GM18505 (cell line): Measurements from ENCODE around the gene PLEKHF1.

Source experiments
- ATAC-seq: cut with Tn5 transposase; IDR thresholded peaks from one replicate; pipeline ENCODE4 v1.9.1; 2021; ENCODE audit not compliant: unreplicated experiment
- POLR2A ChIP-seq: IDR thresholded peaks from 4 replicates; pipeline ENCODE4 v1.6.1; 2011; ENCODE audit warnings: borderline replicate concordance; ENCODE audit not compliant: insufficient read depth, insufficient read length; ENCODE audit errors: extremely low read depth

The PLEKHF1 gene

DNA sequence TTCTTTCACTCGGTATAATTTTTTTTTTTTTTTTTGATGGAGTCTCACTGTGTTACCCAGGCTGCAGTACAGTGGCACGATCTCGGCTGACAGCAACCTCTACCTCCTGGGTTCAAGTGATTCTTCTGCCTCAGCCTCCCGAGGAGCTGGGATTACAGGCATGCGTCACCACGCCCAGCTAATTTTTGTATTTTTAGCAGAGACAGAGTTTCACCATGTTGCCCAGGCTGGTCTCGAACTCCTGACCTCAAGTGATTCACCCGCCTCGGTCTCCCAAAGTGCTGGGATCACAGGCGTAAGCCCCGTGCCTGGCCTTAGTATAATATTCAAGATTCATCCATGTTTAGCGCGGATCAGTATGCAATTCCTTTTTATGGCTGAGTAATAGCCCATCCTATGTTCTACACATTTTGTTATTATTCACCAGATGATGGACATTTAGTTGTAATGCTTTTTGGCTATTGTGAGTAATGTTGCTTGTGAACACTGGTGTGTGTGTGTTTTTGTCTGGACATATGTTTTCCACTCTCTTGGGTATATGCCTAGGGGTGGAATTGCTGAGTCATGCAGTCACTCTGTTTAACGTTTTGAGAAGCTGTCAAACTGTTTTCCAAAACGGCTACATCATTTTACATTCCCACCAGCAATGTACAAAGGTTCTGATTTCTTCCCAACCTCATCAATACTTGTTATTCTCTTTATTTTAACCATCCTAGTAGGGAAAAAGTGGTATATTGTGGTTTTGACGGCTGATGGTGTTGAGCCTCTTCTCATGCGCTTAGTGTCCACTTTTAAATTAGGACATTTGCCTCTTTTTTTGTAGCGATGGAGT is 22.9 kb downstream of the PLEKHF1 start:
- no peak for ATAC-seq
- TF ChIP-seq POLR2A, result no peak

DNA sequence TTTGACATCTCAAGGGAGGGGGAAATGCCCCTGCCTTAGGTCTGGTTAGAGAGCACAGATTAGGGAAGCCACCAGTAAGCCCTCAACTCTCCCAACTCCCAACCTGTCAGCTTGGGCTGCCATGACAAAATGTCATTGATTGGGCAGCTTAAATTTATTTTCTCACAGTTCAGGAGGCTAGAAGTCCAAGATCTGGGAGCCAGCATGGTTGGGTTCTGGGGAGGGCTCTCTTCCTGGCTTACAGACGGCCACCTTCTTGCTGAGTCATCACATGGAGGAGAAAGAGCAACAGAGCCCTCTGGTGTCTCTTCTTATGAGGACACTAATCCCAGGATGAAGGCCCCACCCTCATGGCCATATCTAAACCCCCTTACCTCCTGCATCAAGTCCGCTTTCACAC is 25.6 kb downstream of the PLEKHF1 start:
- ATAC-seq, result no peak
- TF ChIP-seq POLR2A, result no peak

DNA sequence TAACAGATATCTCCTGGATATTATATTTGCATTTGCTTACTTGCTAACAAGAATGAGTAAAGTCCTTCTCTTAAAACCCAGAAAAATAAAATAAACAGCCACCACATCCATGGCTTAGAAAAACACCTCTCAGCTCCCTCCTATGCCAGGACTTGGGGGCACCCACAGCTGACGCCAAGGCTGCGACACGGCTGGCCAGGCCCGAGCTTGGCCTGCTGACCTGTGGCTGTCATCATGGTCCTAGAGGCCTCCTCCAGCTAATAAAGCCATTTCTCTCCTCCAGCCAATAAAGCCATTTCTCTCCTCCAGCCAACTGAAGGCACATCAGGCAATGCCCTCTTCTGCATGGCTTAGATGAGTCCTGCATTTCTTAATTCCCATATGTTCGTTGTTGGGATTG is 28.9 kb downstream of the PLEKHF1 start:
- no peak for TF ChIP-seq POLR2A
- ATAC-seq, result no peak

DNA sequence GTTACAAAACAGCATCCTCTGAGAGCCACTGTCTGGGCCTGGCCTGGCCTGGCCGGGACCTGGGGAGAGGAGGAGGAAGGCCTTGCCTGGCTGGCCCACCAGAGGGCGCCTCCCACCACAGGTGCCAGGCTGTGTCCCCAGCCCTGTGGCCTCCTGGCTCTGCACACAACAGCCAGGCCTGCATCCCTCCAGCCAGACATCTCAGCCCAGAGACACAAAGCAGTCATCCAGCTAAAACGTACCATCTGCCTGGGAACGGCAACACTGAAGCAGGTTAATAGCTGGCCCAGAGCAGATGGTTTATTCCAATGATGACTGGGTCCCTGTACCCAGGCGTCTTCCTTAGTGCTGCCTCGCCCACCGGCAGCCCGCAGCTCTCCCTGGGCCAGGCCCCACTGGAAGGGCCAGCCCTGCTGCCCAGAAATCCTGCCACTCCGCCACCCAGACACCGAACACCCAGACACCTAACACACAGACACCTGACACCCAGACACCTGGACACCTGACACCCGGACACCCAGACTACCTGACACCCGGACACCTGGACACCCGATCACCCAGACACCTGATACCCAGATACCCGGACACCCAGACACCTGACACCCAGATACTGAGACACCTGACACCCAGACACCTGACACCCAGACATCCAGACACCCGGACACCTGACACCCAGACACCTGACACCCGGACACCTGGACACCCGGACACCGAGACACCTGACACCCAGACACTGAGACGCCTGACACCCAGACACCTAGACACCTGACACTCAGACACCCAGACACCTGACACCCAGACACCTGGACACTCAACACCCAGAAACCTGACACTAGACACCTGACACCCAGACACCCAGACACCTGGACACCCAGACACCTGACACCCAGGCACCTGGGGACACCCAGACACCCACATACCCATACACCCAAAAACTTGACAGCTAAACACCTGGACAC is 29.7 kb downstream of the PLEKHF1 start:
- ATAC-seq, result peak; percentile 87
- no peak for TF ChIP-seq POLR2A

DNA sequence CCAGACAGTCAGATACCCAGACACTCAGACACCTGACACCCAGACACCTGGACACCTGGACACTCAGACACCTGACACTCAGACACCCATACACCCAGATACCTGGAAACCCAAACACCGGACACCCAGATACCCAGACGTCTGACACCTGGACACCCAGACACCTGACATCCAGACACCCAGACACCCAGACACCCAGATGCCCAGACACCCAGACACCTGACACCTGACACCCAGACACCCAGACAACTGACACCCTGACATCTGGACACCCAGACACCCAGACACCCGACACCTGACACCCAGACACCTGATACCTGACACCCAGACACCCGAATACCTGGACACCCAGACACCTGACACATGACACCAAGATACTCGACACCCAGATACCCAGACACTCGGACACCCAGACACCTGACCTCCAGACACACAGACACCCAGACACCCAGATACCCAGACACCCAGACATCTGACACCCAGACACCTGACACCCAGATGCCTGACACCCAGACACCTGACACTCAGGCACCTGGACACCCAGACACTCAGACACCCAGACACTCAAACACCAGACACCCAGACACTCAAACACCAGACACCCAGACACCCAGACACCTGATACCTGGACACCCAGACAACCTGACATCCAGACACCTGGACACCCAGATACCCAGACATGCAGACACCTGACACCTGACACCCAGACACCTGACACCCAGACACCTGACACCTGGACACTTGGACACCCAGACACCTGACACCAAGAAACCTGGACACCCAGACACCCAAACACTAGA is 30.7 kb downstream of the PLEKHF1 start:
- TF ChIP-seq POLR2A, result no peak
- no peak for ATAC-seq

DNA sequence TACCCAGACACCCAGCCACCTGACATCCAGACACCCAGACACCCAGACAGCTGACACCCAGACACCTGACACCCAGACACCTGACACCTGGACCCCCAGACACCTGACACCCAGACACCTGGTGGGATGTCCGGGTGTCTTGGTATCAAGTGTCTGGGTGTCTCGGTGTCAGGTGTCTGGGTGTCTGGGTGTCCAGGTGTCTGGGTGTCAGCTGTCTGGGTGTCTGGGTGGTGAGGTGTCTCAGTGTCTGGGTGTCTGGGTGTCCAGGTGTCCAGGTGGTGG is 31.2 kb downstream of the PLEKHF1 start:
- TF ChIP-seq POLR2A, result no peak
- ATAC-seq, result no peak

DNA sequence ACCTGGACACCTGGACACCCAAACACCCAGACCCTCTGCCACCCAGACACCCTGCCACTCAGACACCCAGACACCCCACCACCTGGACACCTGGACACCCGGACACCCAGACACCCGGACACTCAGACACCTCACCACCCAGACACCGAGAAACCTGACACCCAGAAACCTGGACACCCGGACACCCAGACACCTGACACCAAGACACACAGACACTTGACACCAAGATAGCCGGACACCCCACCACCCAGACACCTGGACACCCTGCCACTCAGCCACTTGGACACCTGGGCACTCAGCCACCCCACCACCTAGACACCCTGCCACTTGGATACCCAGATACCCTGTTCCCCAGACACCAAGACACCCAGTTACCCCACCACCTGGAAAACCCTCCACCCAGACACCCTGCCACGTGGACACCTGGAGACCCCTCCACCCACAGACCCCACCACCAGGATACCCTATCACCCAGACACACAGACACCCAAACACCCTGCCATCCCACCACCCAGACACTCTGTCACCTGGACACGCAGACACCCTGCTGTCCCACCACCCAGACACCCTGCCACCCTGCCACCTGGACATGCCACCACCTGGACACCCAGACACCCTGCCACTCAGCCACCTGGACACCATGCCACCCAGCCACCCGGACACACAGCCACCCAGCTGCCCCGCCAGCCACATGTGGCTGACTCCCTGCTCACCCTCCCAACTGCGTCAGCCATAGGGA is 32.4 kb downstream of the PLEKHF1 start:
- no peak for ATAC-seq
- no peak for TF ChIP-seq POLR2A

DNA sequence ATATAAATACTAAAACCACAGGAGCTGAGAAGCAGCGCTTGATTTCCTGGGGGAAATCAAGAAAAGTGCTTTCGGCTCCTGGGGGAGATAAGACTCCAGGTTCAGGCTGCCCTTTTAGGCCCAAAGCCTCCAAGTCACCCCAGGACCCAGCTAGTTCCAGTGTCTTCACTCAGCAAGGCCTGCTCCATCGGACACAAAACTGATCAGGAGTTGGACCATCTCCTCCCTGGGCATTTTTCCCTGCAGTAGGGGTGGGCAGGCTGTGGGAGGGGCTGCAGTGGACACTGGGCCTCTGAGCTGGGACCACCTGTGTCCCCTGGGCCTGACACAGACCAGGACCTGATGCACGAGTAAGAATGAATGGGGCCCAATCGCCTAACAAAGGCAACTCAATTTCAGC is 34.6 kb downstream of the PLEKHF1 start:
- TF ChIP-seq POLR2A, result no peak
- no peak for ATAC-seq

DNA sequence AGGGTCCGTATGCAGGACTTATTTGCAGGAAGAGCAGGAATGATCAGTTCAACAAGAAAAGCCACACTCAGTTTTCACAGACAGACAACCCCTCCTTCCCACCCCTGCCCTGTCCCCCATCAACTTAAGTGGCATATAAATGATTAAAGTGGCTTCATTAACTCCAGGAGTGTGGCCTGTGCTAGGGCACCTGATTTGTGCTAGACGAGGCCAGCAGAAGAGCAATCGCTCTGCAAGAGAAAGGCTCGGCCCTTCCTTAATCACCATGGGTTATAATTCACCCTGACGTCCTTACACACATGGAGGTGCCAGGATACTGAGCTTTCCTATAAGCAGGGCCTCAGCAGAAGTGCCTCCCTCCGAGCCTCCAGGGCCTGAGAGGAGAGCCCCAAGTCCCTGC is 35.2 kb downstream of the PLEKHF1 start:
- TF ChIP-seq POLR2A, result no peak
- no peak for ATAC-seq

DNA sequence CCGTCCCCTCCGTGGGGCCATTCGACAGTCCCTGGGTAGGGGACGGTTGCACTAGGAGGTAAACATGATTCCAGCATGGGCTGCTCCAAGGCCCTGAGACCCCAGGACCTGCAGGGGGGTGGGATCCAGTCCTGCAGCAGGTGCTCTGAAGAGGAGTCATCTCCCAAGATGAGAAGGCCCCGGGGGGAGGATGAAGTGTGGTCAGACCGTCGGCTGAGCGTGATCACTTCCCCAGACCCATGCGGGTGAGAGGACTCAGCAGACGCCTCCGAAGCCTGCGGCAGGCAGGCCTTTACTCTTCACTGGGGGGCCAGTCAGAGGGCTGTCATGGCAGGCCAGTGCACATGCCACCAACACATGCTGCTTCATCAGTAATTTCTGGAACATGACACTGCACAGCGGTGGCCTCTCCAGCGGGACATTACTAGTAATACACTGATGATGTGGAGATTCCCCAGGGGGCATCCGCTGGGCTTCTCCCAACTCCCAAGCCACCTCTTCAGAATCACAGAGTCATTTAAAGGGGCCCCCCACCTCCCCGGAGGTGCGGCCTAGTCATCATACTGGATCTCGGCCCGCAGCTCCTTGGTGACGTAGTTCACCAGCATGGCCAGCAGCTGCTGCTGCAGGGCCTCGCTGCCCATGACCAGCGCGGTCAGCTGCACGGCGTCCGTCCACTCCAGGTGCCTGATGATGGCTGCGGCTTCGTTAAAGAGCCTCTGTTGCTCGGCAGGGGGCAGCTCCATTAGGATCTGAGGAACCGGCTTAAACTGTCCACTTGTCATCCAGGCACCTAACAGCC is 37.1 kb downstream of the PLEKHF1 start:
- no peak for ATAC-seq
- TF ChIP-seq POLR2A, result no peak

DNA sequence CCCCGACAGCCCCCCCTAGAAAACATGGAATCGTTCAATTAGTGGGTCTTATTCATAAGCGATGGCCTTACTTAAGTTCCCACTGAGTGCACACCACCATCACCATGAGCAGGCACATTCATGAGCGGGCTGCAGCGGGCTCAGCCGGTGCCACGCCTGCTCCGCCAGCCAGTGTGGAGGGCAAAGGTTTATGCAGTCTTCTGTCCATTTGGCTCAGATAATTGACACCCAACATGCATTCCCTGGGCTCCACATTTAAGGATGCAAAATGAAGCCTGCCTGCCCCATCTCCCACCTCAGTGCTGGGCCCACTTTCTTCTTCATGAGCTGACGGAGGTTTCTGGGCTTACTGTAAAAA is 37.7 kb downstream of the PLEKHF1 start:
- ATAC-seq, result no peak
- no peak for TF ChIP-seq POLR2A
